ENCODE data around the gene SRRT.

The SRRT gene

DNA sequence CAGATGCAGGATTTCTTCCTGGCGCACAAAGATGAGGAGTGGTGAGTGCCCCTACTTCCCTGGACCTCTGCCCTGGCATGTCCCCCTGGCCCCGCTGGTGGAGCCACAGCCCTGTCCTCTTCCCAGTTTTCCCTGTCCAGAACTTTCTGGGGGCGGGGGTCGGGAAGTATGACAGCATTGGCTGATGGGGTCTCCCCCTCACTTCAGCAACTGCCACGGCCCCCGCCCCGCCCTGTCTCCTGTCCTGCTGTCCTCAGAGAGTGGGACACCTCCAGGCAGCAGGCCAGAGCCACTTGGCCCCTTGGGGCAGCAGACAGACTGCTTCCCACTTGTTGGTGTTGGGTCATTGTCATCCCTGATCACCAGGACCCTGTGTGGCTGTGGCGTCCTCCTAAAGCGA, 7.3 kb downstream of the SRRT start:
- DNase-seq = no peak

DNA sequence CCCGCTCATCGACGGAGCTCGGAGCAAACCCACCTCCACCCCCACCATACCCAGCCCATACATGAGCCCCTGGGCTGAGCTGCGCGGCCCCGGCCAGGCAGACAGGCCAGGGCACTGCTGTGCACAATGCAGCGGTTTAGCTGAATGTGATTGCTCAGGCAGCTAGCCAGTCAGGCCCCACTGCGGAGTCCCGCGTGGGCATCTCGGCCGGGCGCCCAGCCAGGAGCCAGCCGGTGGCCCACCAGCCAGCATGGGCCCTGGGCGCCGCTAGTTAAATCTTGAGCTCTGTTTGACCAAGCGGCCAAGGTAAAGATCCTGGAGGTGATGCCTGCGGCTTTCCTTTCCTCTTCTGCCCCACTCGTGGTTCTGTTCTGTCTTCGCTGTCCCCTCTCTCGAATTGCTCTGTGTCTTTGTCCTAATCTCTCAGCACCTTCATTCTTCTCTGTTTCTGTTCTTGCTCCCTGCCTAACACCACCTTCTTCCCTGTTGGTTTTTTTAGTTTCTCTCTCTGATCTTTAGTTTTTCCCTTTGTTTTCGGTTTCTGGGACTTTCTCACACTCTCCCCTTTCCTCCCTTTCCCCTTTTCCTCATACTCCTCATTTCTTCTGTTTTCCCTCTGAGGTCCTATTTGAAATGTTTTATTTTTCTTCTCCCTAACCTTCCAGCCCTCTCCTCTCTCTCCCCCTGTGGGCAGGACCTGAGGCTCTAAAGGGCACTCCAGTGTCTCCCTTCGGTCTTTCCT, 8.1 kb downstream of the SRRT start:
- DNase-seq = no peak

- no peak for DNase-seq
Measured at GRCh38 chr7:100884736-100885439, 10.0 kb downstream of the SRRT start.

- DNase-seq = no peak
Measured at GRCh38 chr7:100885440-100886141, 10.7 kb downstream of the SRRT start.

GRCh38 chr7:100886142-100886935, 11.4 kb downstream of the SRRT start:
- no peak for DNase-seq

GRCh38 chr7:100886936-100887515, 12.1 kb downstream of the SRRT start:
- DNase-seq = no peak

DNA sequence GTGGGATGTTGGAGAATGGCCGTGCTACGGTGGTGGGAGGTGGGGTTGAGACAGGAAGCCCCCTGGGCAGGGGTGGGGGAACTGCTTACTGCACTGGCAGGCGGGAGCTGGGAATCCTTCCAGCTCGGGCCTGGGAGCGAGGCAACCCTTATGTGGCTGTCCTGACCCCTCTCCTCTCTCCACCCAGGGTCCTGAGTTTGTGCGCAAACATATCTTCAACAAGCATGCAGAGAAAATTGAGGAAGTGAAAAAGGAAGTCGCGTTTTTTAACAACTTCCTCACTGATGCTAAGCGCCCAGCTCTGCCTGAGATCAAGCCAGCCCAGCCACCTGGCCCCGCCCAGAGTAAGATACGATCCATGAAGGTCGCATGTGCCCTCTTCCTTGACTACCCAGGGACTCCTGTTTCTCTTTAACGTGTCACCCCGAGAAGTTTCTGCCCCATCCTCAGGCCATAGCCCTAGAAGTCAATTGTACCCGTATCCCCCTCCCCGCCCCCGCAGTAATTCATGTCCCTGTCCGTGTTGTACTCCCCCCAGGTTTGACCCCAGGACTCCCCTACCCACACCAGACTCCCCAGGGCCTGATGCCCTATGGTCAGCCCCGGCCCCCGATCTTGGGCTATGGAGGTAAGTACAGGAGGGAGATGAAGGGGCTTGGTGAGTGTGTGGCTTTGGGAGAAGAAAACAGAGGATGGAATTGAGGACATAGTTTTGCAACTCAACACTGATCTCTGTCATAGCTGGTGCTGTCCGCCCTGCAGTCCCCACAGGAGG, 12.8 kb downstream of the SRRT start:
- peak; percentile 46 to 52 for DNase-seq

- no peak for DNase-seq
Measured at GRCh38 chr7:100888291-100888987, 13.5 kb downstream of the SRRT start.

- DNase-seq = no peak
Measured at GRCh38 chr7:100888988-100889750, 14.3 kb downstream of the SRRT start, which contains the start of gene UFSP1. Gene UFSP1 (minus strand): TSS chr7:100889715. CDS start chr7:100889271, 444 bp downstream.

DNA sequence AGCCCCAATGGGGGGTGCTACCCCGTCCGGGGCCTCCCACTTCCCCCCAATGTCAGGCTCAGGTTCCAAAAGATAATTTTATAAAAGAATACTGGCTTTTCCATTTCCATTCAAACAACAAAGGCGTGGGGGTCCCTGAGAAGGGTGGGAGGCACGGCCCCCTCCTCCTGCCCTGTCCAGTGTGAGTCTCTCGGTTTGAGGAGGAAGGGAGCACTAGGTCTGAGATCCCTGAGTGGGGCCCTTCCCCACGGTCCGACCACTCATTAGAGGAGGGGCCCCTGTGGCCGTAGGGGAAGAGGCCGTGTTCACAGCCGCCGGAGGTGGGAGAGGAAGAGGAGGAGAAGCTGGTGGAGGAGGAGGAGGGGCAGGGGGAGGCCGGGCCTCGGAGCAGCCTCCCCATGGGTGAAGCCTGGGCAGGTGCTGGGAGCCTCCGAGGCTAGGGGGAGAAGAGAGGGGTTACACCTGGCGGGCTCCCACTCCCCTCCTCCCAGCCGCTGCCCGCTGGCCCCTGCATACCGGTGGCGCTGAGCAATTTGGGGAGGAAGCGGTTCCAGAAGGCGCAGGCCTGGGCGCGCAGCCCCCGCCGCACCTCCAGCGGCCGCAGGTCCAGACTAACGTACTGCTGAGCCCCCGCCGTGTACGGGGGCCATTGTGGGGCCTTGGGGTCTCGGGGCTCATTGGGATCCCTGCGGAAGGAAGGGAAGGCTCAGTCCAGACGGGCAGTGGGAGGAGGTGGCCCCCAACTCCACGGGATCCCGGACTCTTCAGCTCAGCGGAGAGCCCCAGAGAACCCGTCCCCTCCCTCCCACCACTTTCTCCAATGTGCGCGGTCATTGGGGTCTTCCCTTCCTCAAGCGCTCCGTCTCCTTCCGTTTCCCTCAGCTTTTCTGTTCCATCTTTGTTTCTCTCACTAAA, 16.0 kb downstream of the SRRT start:
- DNase-seq = no peak

DNA sequence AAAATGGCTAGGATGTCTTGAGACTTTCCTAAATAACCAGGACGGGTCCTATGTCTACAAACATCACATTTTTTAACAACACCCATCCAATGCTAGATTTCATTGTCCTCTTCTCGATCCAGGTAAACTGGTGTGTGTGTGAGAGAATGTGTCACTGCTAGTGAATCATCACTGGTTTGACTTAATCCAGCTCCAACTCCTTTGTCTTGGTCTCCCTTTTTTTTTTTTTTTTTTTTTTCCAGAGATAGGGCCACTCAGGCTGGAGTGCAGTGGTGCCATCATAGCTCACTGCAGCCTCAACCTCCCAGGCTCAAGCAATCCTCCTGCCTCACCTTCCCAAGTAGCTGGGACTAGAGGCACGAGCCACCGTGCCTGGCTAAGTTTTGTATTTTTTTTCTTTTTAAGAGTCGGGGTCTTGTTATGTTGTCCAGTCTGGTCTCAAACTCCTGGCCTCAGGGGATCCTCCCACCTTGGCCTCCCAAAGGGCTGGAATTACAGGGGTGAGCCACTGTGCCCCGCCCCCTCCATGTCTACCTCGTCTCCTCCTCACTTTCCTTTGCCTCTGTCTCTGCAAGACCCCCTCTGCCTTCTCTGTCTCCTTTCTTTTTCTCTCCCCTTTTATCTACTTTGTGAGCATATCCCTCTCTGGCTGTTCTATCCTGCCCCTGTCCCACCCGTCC, 16.8 kb downstream of the SRRT start:
- no peak for DNase-seq

- no peak for DNase-seq
Measured at GRCh38 chr7:100892364-100893317, 17.7 kb downstream of the SRRT start.

- no peak for DNase-seq
Measured at GRCh38 chr7:100893318-100893895, 18.5 kb downstream of the SRRT start.

GRCh38 chr7:100893910-100894721, 19.2 kb downstream of the SRRT start:
- no peak for DNase-seq

GRCh38 chr7:100894860-100895700, 20.2 kb downstream of the SRRT start:
- peak in 1 of 2 donors; percentile 24 for DNase-seq
